GM19239 (cell line): Measurements from ENCODE around the gene WNT4.

Experiments
- DNase-seq: peaks from one replicate; pipeline ENCODE4 v3.0.0; 2011; ENCODE audit warnings: low spot score; ENCODE audit not compliant: insufficient read length
- FAIRE-seq: peaks from 2 replicates; lab custom pipeline; 2011; peaks lifted over from hg19 to GRCh38; lab: Jason Lieb, UNC

WNT4 gene

DNA sequence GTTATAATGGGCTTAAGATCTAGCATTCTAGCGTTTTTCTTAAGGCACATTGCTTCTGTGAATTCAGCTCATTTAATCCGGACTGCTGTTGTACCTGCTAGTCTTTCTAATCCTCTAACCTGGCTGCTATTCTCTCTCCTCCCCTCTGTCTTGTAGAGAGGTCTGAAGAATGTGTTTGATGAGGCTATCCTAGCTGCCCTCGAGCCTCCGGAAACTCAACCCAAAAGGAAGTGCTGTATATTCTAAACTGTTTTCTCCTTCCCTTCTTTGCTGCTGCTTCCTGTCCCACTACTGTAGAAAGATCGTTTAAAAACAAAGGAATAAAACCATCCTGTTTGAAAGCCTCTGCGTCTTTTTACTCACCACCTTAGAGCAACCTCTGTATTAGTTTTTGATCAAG is 53.1 kb downstream of the WNT4 start:
- FAIRE-seq (peak; percentile 49), DNase-seq (no peak)

DNA sequence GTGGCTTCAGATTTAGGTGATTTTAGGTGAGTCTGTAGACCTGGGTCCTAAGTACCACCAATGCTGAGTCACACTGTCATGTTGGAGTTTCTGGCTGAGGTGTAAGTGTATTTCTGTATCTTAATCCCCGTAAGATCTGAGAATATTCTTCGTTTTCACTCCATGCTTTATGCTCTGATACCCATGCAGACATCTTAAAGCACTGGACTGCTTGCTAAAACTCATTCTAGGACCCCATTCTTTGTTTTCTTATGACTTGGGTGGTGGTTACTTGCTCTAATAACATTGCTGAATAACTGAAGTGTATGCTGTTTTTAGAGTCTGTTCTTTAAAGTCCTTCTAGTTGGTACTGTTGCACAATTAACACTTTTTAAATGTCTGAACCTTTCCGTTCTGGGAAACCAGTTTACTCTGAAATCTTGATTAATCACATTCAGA is 53.7 kb downstream of the WNT4 start:
- DNase-seq (no peak), FAIRE-seq (peak; percentile 58)

DNA sequence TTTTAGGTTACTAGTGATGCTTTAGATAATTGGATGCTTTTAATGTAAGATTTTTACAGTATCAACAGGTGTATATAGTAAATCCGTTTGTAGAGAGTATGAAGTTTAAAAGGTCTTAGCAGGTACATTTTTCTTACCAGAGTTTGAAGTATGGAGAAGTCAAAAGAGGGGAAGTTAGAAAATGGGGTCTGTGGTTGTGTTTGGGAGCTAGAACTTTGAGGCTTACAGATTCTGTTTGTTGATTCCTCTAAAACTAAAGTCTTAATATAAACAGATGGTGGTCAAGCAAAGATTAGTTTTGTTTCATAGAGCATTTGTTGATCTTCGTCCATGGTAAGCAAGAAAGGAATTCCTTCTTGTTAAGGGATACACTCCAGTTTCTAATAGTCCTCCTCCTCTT is 54.6 kb downstream of the WNT4 start:
- no peak for FAIRE-seq
- no peak for DNase-seq

DNA sequence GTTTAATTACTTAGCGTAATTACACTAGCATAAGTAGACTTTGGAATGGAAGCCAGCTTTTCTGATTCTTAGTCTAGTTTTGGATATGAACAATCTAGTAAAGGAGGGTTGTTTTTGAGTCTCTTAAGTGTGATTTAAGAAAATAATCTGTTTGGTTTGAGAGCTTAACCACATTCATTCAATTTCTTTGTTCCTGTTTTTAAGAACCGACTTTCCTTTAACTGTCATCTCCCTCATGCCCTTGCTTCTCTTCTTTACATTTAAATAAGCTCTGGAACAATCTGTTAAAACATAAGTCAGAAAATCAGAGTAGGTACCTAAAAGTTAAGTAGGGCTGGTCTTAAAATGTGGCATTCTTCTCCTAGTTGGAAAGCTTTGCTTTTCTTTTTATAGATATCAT is 62.7 kb downstream of the WNT4 start:
- FAIRE-seq = peak; percentile 62
- DNase-seq = no peak

DNA sequence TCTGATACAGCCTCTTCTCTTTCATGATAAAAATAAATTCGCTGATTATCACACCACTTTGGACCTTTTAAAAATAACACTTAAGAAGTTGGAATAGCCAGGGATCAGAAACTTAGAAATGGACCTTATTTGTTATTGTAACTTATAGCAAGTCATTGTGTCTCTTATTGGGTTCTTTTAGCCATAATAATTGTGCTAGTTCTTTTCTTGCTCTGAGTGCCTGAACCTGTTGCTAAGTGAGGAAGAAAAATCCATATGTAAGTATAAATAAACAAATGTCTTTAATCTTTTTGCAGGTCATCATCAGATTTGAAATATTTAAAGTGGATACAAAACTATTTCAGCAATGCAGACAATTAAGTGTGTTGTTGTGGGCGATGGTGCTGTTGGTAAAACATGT is 64.8 kb downstream of the WNT4 start:
- DNase-seq = no peak

DNA sequence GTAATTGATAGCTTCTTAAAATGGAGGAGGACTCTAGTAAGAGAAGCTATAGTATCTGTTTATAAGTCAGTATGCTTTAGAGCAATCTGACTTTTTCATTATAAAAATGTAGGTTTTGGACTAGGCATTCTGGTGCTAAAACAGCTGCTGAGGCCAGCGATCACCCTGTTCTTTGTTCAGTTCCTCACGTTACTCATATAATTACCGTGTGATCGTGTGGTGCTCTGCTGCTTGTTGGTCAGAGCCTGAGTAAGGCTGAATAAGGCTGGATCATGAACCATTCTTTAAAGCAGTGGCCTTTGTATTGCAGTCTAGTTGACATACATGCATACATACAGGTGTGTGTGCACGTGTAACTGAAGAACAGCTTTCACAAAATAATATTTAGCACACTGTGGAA is 65.2 kb downstream of the WNT4 start:
- peak; percentile 57 for FAIRE-seq
- DNase-seq = no peak

More for the DNA sequence above, 64.8 kb downstream of the WNT4 start:
- FAIRE-seq = peak; percentile 31

DNA sequence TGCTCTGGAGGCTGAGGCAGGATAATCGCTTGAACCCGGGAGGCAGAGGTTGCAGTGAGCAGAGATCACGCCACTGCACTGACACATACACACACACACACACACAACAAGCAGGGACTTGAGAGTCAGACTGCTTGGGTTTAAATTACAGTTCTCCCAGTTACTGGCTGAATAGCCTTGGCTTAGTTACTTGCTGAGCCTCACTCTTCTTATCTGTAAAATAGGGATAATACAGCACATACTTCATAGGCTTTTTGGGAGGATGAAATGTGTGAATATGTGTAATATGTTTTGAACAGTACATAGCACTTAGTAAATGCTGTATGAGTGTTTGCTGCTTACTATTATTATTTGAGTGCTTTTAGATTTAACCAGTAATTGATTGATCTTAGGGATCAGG is 66.6 kb downstream of the WNT4 start:
- FAIRE-seq = no peak
- no peak for DNase-seq

DNA sequence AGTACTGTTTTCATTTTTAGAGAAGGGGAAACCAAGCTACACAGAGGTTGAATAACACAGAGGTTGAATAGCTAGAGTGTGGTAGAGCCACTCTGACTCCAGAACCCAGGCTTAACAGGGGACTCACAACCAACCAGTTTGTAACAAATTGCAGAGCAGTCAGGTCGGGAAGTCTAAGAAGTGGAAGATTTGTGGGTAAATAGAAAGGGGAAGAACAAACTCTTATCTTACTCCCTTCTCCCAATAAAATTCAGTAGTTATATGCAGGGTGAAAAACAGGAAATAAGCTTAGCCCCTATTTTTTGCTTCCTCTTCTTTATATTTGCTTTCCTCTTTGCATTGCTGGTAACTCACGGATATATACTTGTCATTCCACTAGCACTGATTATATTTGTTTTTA is 67.2 kb downstream of the WNT4 start:
- no peak for FAIRE-seq
- DNase-seq = no peak

DNA sequence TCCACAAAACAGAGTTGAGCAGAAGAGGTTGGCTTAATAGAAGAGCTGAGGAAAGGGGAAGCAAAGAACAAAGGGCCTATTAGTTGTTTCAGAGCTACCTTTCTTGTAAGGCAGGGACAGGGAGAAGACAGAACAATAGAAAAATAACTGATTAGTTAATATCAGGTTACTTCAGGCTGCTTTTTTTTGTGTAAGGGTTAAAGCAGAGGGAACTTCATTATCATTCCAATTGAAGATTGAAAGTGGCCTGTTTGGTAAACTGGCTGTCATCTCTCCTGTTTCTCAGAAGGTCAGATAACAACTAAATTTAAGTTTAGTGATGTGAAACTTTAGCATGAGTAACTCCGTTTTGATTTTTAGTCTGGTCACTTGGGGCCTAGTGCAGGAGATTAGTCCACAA is 68.1 kb downstream of the WNT4 start:
- FAIRE-seq (peak; percentile 82), DNase-seq (no peak)

DNA sequence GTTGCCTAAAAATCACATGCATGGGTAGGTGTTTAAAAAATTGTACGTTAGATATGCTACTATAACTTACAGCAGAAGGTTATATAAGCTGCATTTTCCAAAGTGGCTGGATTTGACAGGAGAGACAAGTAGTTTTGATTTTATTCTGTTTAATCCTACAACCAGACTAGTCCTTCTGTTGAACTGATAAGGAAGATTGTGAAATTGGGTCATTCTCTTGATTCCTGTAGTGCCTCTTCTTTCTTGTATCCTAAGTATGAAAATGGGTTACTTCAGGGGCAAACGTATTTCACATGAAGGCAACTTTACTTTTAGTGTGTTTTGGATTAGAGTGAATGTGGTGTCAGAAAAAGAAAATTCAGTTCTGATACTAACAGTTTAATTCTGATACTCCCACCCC is 71.4 kb downstream of the WNT4 start:
- FAIRE-seq (no peak), DNase-seq (no peak)
